HepG2 (cell line): ENCODE data around the gene CDK3. TPM values are rescaled to one million over a fixed set of nuclear protein-coding genes. Genes with fewer than 3 reads are reported as not detected.

Experiments
- ATAC-seq: fragments of 200-7000 bp; cut with Tn5 transposase; 3 replicates; pipeline ENCODE4 v1.9.1; 2020; ENCODE audit warnings: mild to moderate bottlenecking, moderate library complexity
- BruUV-seq: library from RNA; stranded (reverse); fragments of 400-500 nt; replicated peaks from 2 replicates; lab custom pipeline; 2021; lab: Mats Ljungman, UMichigan
- CTCF ChIA-PET: fragments of 300-600 bp; formaldehyde crosslinking; extraction: SDS; loops from one replicate; lab custom pipeline; 2021; ENCODE audit warnings: low total read pairs, inconsistent platforms, low intra/inter-chr PET ratio; lab: Yijun Ruan, JAX
- POLR2A ChIA-PET: fragments of 350-600 bp; sonication (Branson Sonifier 250); formaldehyde crosslinking; loops from one replicate; lab custom pipeline; 2020; ENCODE audit warnings: antibody characterized with exemption, inconsistent platforms; lab: Yijun Ruan, JAX
- DNase-seq: peaks from one replicate; pipeline ENCODE4 v3.0.0-alpha.2; 2015; ENCODE audit warnings: low spot score
- FAIRE-seq: peaks from 3 replicates; lab custom pipeline; 2011; peaks lifted over from hg19 to GRCh38; lab: Jason Lieb, UNC
- H2AFZ ChIP-seq: one replicate; pipeline ENCODE4 v1.6.1; 2011; ENCODE audit warnings: low read length, inconsistent platforms
- H3K27ac ChIP-seq: fragments of 300-600 bp; 3 replicates; pipeline ENCODE4 v1.8.0; 2011; ENCODE audit warnings: mixed run types, mild to moderate bottlenecking, mixed read lengths, low read length, inconsistent platforms; ENCODE audit not compliant: insufficient read depth; ENCODE audit errors: extremely low read length
- H3K27me3 ChIP-seq, 2 experiments: fragments of 200-600 bp in 1 of 2; 2 replicates in 1 of 2; 3 replicates in 1 of 2; pipeline versions ENCODE4 v1.6.0 to v1.8.0; 2011; ENCODE audit warnings: low read length in 2 of 2, mild to moderate bottlenecking in 2 of 2, moderate library complexity in 2 of 2, inconsistent platforms in 1 of 2; ENCODE audit not compliant: insufficient read depth in 2 of 2, control insufficient read depth in 1 of 2
- H3K36me3 ChIP-seq, 2 experiments: fragments of 200-600 bp in 1 of 2; replicated peaks in 1 of 2; 2 replicates in 1 of 2; 3 replicates in 1 of 2; pipeline versions ENCODE4 v1.5.1 to v1.8.0; 2011; ENCODE audit warnings: low read length in 2 of 2, inconsistent platforms in 1 of 2; ENCODE audit not compliant: insufficient read depth in 2 of 2, control insufficient read depth in 1 of 2
- H3K4me1 ChIP-seq: 2 replicates; pipeline ENCODE4 v1.5.1; 2012; ENCODE audit warnings: low read length, inconsistent platforms; ENCODE audit not compliant: insufficient read depth
- H3K4me2 ChIP-seq: 2 replicates; pipeline ENCODE4 v1.6.0; 2011; ENCODE audit warnings: low read depth, low read length, inconsistent platforms
- H3K4me3 ChIP-seq, 3 experiments: fragments of 200-600 bp in 1 of 3; sonication (generic), shearing (Covaris generic) in 1 of 3; replicated peaks in 1 of 3; 2 replicates each; pipeline ENCODE4 v1.5.1; 2011 to 2016; ENCODE audit warnings: low read length in 3 of 3, inconsistent platforms in 2 of 3, low read depth in 2 of 3, mild to moderate bottlenecking in 2 of 3, control low read depth in 1 of 3, mixed read lengths in 1 of 3; ENCODE audit not compliant: insufficient read depth in 1 of 3
- H3K79me2 ChIP-seq: one replicate; pipeline ENCODE4 v1.6.1; 2011; ENCODE audit warnings: low read length, inconsistent platforms; ENCODE audit not compliant: insufficient read depth
- H3K9ac ChIP-seq: 2 replicates; pipeline ENCODE4 v1.6.0; 2011; ENCODE audit warnings: mild to moderate bottlenecking, low read depth, low read length, inconsistent platforms; ENCODE audit not compliant: insufficient read depth
- H3K9me3 ChIP-seq: 2 replicates; pipeline ENCODE4 v1.5.1; 2012; ENCODE audit warnings: mild to moderate bottlenecking, low read length
- H4K20me1 ChIP-seq: 2 replicates; pipeline ENCODE4 v1.6.0; 2011; ENCODE audit warnings: inconsistent platforms, mild to moderate bottlenecking, low read length, moderate library complexity; ENCODE audit not compliant: insufficient read depth
- CAMTA2 ChIP-seq: sonication (generic); formaldehyde crosslinking; IDR thresholded peaks from 2 replicates; pipeline ENCODE4 v1.4.0; 2020; ENCODE audit warnings: mild to moderate bottlenecking, missing genetic modification reagents, borderline replicate concordance
- GFI1 ChIP-seq: sonication (generic); formaldehyde crosslinking; IDR thresholded peaks from 2 replicates; pipeline ENCODE4 v1.5.0; 2020; ENCODE audit warnings: missing genetic modification reagents, mild to moderate bottlenecking, borderline replicate concordance
- KDM4B ChIP-seq: sonication (generic); formaldehyde crosslinking; IDR thresholded peaks from 2 replicates; pipeline ENCODE4 v1.4.0; 2020; ENCODE audit warnings: missing genetic modification reagents
- PRDM10 ChIP-seq: sonication (generic); formaldehyde crosslinking; IDR thresholded peaks from 2 replicates; pipeline ENCODE4 v1.4.0; 2020; ENCODE audit warnings: low read depth, missing genetic modification reagents
- SKI ChIP-seq: fragments of 450-650 bp; IDR thresholded peaks from one replicate; pipeline ENCODE4 v1.6.1; 2018; ENCODE audit warnings: mild to moderate bottlenecking; ENCODE audit not compliant: partially characterized antibody
- SKIL ChIP-seq: sonication (generic); formaldehyde crosslinking; IDR thresholded peaks from 2 replicates; pipeline ENCODE4 v1.8.0; 2022; ENCODE audit warnings: missing genetic modification reagents, mild to moderate bottlenecking, moderate library complexity, borderline replicate concordance
- SNAPC2 ChIP-seq: sonication (generic); formaldehyde crosslinking; IDR thresholded peaks from 2 replicates; pipeline ENCODE4 v1.8.1; 2022; ENCODE audit warnings: mild to moderate bottlenecking, missing genetic modification reagents
- SNRNP70 ChIP-seq: fragments of 200-400 bp; formaldehyde crosslinking; IDR thresholded peaks from 2 replicates; pipeline ENCODE4 v1.6.1; 2017; ENCODE audit warnings: mild to moderate bottlenecking, low read depth, low read length, moderate library complexity
- SP2 ChIP-seq: sonication (generic); formaldehyde crosslinking; IDR thresholded peaks from 2 replicates; pipeline ENCODE4 v1.5.1; 2020; ENCODE audit warnings: mild to moderate bottlenecking, missing genetic modification reagents
- TAF15 ChIP-seq: fragments of 200-400 bp; formaldehyde crosslinking; IDR thresholded peaks from one replicate; pipeline ENCODE4 v1.6.1; 2018; ENCODE audit warnings: mild to moderate bottlenecking, low read depth, low read length; ENCODE audit not compliant: poor library complexity, severe bottlenecking
- TARDBP ChIP-seq: sonication (generic); formaldehyde crosslinking; IDR thresholded peaks from 2 replicates; pipeline ENCODE4 v1.8.0; 2022; ENCODE audit warnings: mild to moderate bottlenecking, missing genetic modification reagents
- TRAFD1 ChIP-seq: sonication (generic); formaldehyde crosslinking; IDR thresholded peaks from 2 replicates; pipeline ENCODE4 v1.5.1; 2020; ENCODE audit warnings: missing genetic modification reagents, mild to moderate bottlenecking, borderline replicate concordance
- ZNF260 ChIP-seq: sonication (generic); formaldehyde crosslinking; IDR thresholded peaks from 2 replicates; pipeline ENCODE4 v1.4.0; 2020; ENCODE audit warnings: missing genetic modification reagents, low read depth, mild to moderate bottlenecking, borderline replicate concordance
- ZNF670 ChIP-seq: sonication (generic); formaldehyde crosslinking; IDR thresholded peaks from 2 replicates; pipeline ENCODE4 v1.8.0; 2022; ENCODE audit warnings: mild to moderate bottlenecking, missing genetic modification reagents, borderline replicate concordance
- ZNF724P ChIP-seq: sonication (generic); formaldehyde crosslinking; IDR thresholded peaks from 2 replicates; pipeline ENCODE4 v1.8.0; 2022; ENCODE audit warnings: missing genetic modification reagents, borderline replicate concordance
- WGBS: methylation state at CpG from one replicate; pipeline ENCODE4 v1.1.6; 2017; ENCODE audit warnings: low lambda C conversion rate; 5-methylcytosine and 5-hydroxymethylcytosine counted together
- in situ Hi-C: cut with HindIII; loops from 2 replicates; pipeline ENCODE4 v1.10.0; 2017; ENCODE audit warnings: low pct_unique_long_range_greater_than_20kb; ENCODE audit not compliant: extremely low pct_ligation_motif_present
- intact Hi-C: fragments of 100-400 bp; cut with micrococcal nuclease; formaldehyde crosslinking; loops from one replicate; pipeline ENCODE4 v1.10.0; 2022; ENCODE audit not compliant: unreplicated experiment
- polyA plus RNA-seq, 8 experiments: library from polyadenylated mRNA; depleted of rRNA in 3 of 8; stranded (reverse) in 7 of 8; unstranded in 1 of 8; fragments of >200 nt; fragmentation: Illumina TruSeq in 4 of 8; extraction: Trizol in 4 of 8; gene quantifications; 2 replicates each; pipeline versions ENCODE4 v1.2.1 to v1.2.3, GENCODE V29; 2011 to 2016; ENCODE audit warnings: low read depth in 4 of 8, missing spikeins in 1 of 8, mixed read lengths in 1 of 8; ENCODE audit not compliant: insufficient read depth in 1 of 8
- total RNA-seq, 5 experiments: library from RNA; depleted of rRNA; stranded (reverse); fragments of >200 nt; fragmentation: Illumina TruSeq; extraction: Trizol; gene quantifications; 2 replicates each; pipeline ENCODE4 v1.2.3, GENCODE V29; 2016; ENCODE audit warnings: low read depth in 1 of 5

Gene CDK3
- total and polyA plus RNA-seq, 2 of the 13 experiments (the other 11 are each of a cell fraction or from before 2014, with no cell fraction given) = 5.8 to 11.4 TPM

- peak; percentile 24; the same call in 1 of the 2 replicates for TF ChIP-seq GFI1 (CRISPR knock-in tag)
- TF ChIP-seq TRAFD1 = no peak
- peak; percentile 23; the same call in 1 of the 2 replicates for TF ChIP-seq PRDM10
- TF ChIP-seq ZNF724P = no peak
Measured at GRCh38 chr17:75970011-75970523, 30.6 kb upstream of the CDK3 start (continued).

- 94% methylated on average over 7 of the region's 7 CpGs for WGBS
- TF ChIP-seq SKIL (CRISPR knock-in tag) = no peak
- no peak for TF ChIP-seq TARDBP
- no peak for TF ChIP-seq SNRNP70
- no peak for TF ChIP-seq CAMTA2 (CRISPR knock-in tag)
- no peak for TF ChIP-seq SP2 (CRISPR knock-in tag)
- no peak for TF ChIP-seq TAF15
- TF ChIP-seq KDM4B (CRISPR knock-in tag) = no peak
- no peak for TF ChIP-seq SKI
- no peak for TF ChIP-seq SNAPC2 (CRISPR knock-in tag)
- TF ChIP-seq ZNF670 (CRISPR knock-in tag) = no peak
- no peak for TF ChIP-seq ZNF260
Measured at GRCh38 chr17:75970626-75971025, 30.0 kb upstream of the CDK3 start.

More at GRCh38 chr17:75970626-75971025, 30.0 kb upstream of the CDK3 start:
- CTCF ChIA-PET = no interaction called here
- H3K27me3 ChIP-seq = no peaks in the 10 kb centered on the region
- H3K4me3 ChIP-seq = no peak overlapping the region
- peaks cover 74% of the 10 kb centered on the region for H3K79me2 ChIP-seq
- H3K27ac ChIP-seq = peak overlapping the region; percentile 2
- H3K36me3 ChIP-seq = peaks cover 15 to 56% of the 10 kb centered on the region in 2 experiments
- peaks cover 62% of the 10 kb centered on the region for H3K4me1 ChIP-seq
- BruUV-seq = no TSS peak
- H4K20me1 ChIP-seq = peaks cover 32% of the 10 kb centered on the region
- POLR2A ChIA-PET = interaction anchor here (1.1 to 1.4 kb wide), 3 partner anchors 11 to 191 kb away, joined by 3 to 5 read pairs (median 4); partner anchors contain the start of gene CDK3
- intact Hi-C loops (no loop called here), in situ Hi-C loops (no loop called here)
- no peak overlapping the region for H3K4me2 ChIP-seq
- H3K9me3 ChIP-seq = no peaks in the 10 kb centered on the region
- ATAC-seq = no peak
- no peak for DNase-seq
- no peak overlapping the region for H2AFZ ChIP-seq
- FAIRE-seq = no peak
- no peak overlapping the region for H3K9ac ChIP-seq
